ENCODE data around the gene SH3PXD2A. TPM values are rescaled to one million over a fixed set of nuclear protein-coding genes. Genes with fewer than 3 reads are reported as not detected.

Gene SH3PXD2A
- total RNA-seq, 1 donor from 2014 or later: 56.2 TPM

DNA sequence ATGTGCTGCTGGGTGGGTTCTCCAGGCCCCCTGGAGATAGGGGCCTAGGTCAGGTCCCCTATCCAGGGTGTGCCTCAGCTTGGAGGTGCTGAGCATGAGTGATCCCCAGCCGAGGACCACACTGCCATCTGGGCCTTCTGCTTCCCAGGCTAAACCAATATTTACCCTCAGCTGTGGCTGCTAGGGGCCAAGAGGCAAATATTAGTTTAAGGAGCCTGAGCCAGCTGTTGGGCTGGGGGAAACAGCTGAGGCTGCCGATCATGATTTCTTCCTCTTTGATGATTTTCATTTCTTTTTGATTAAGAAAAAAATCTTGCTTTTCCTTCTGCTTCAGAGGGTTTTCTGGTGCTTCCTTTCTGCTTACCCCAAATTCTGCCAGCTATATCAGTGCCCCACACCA is 278.5 kb downstream of the SH3PXD2A start:
- intact Hi-C loops (cut with DNase I): no loop called here
- no peaks in the 10 kb centered on the region for H3K27me3 ChIP-seq
- TF ChIP-seq, protein P1, sequence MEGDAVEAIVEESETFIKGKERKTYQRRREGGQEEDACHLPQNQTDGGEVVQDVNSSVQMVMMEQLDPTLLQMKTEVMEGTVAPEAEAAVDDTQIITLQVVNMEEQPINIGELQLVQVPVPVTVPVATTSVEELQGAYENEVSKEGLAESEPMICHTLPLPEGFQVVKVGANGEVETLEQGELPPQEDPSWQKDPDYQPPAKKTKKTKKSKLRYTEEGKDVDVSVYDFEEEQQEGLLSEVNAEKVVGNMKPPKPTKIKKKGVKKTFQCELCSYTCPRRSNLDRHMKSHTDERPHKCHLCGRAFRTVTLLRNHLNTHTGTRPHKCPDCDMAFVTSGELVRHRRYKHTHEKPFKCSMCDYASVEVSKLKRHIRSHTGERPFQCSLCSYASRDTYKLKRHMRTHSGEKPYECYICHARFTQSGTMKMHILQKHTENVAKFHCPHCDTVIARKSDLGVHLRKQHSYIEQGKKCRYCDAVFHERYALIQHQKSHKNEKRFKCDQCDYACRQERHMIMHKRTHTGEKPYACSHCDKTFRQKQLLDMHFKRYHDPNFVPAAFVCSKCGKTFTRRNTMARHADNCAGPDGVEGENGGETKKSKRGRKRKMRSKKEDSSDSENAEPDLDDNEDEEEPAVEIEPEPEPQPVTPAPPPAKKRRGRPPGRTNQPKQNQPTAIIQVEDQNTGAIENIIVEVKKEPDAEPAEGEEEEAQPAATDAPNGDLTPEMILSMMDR (IDR thresholded peaks at IDR 0.05): no peak
- TF ChIP-seq POLR2A (IDR thresholded peaks at IDR 0.05) (no peak), POLR2AphosphoS5 (IDR thresholded peaks at IDR 0.05; ENCODE audit: insufficient read depth in 1 of 2, low read depth in 1 of 2) (no peak)
- no peaks in the 10 kb centered on the region for H3K9me3 ChIP-seq
- DNase-seq (ENCODE audit: extremely low spot score in 2 of 2): no peak
- H3K27ac ChIP-seq: peak overlapping the region; percentile 49
- no peaks in the 10 kb centered on the region for H3K36me3 ChIP-seq
- H3K4me1 ChIP-seq: peaks cover 61% of the 10 kb centered on the region
- no peak overlapping the region for H3K4me3 ChIP-seq

- peak overlapping the region; percentile 49 for H3K27ac ChIP-seq
Observed at GRCh38 chr10:103576076-103576471, 279.3 kb downstream of the SH3PXD2A start.

GRCh38 chr10:103575416-103576075 is 279.8 kb downstream of the SH3PXD2A start:
- no peaks in the 10 kb centered on the region for H3K27me3 ChIP-seq
- intact Hi-C loops (cut with DNase I): no loop called here
- H3K9me3 ChIP-seq: no peaks in the 10 kb centered on the region
- no peak for TF ChIP-seq POLR2A (IDR thresholded peaks at IDR 0.05)
- peak in 1 of 2 donors; percentile 62 for TF ChIP-seq POLR2AphosphoS5 (IDR thresholded peaks at IDR 0.05; ENCODE audit: insufficient read depth in 1 of 2, low read depth in 1 of 2)
- TF ChIP-seq, protein P1 (IDR thresholded peaks at IDR 0.05): no peak
- H3K4me1 ChIP-seq: peaks cover 65% of the 10 kb centered on the region
- peak overlapping the region; percentile 81 for H3K27ac ChIP-seq
- H3K4me3 ChIP-seq: no peak overlapping the region
- H3K36me3 ChIP-seq: no peaks in the 10 kb centered on the region
- DNase-seq (ENCODE audit: extremely low spot score in 2 of 2): no peak

More at GRCh38 chr10:103576076-103576471, 279.3 kb downstream of the SH3PXD2A start:
- DNase-seq (ENCODE audit: extremely low spot score in 2 of 2): no peak
- Histone ChIP-seq H3K4me3 (no peak overlapping the region), H3K4me1 (peaks cover 65% of the 10 kb centered on the region), H3K27me3 (no peaks in the 10 kb centered on the region), H3K36me3 (no peaks in the 10 kb centered on the region), H3K9me3 (no peaks in the 10 kb centered on the region)
- intact Hi-C loops (cut with DNase I): no loop called here
- TF ChIP-seq POLR2A (IDR thresholded peaks at IDR 0.05): no peak
- TF ChIP-seq POLR2AphosphoS5 (IDR thresholded peaks at IDR 0.05; ENCODE audit: insufficient read depth in 1 of 2, low read depth in 1 of 2): no peak
- TF ChIP-seq, protein P1 (IDR thresholded peaks at IDR 0.05): no peak

- no peaks in the 10 kb centered on the region for H3K9me3 ChIP-seq
- H3K27me3 ChIP-seq: no peaks in the 10 kb centered on the region
- intact Hi-C loops (cut with DNase I): no loop called here
- H3K27ac ChIP-seq: peak overlapping the region; percentile 81
- no peak for DNase-seq (ENCODE audit: extremely low spot score in 2 of 2)
- no peaks in the 10 kb centered on the region for H3K36me3 ChIP-seq
- no peak overlapping the region for H3K4me3 ChIP-seq
- TF ChIP-seq, protein P1 (IDR thresholded peaks at IDR 0.05): no peak
- TF ChIP-seq POLR2A (IDR thresholded peaks at IDR 0.05): no peak
- TF ChIP-seq POLR2AphosphoS5 (IDR thresholded peaks at IDR 0.05; ENCODE audit: insufficient read depth in 1 of 2, low read depth in 1 of 2): peak in 1 of 2 donors; percentile 43
- H3K4me1 ChIP-seq: peaks cover 69% of the 10 kb centered on the region
Observed at GRCh38 chr10:103574097-103575061, 281.0 kb downstream of the SH3PXD2A start.
